H9 (cell line): ENCODE measurements around the gene ERICH4. TPM values are rescaled to one million over a fixed set of nuclear protein-coding genes. Genes with fewer than 3 reads are reported as not detected.

Experiments used
- DNase-seq: peaks from one replicate; pipeline ENCODE4 v3.0.0-alpha.2; 2017
- H2AFZ ChIP-seq: one replicate; pipeline ENCODE4 v1.6.1; 2013; ENCODE audit warnings: mild to moderate bottlenecking, low read length, control low read depth, moderate library complexity
- H2AK5ac ChIP-seq: 2 replicates; pipeline ENCODE4 v1.6.1; 2013; ENCODE audit warnings: low read length, control low read depth, mixed read lengths; ENCODE audit not compliant: insufficient read length
- H2BK120ac ChIP-seq: one replicate; pipeline ENCODE4 v1.6.1; 2013; ENCODE audit warnings: low read depth, mild to moderate bottlenecking, low read length, control low read depth, inconsistent platforms; ENCODE audit not compliant: poor library complexity, severe bottlenecking
- H2BK12ac ChIP-seq: 2 replicates; pipeline ENCODE4 v1.6.1; 2013; ENCODE audit warnings: low read length, control low read depth, mixed read lengths, low read depth; ENCODE audit not compliant: insufficient read length
- H2BK15ac ChIP-seq: 2 replicates; pipeline ENCODE4 v1.6.1; 2013; ENCODE audit warnings: low read depth, low read length, control low read depth
- H2BK20ac ChIP-seq: one replicate; pipeline ENCODE4 v1.6.1; 2013; ENCODE audit warnings: low read depth, mild to moderate bottlenecking, low read length, control low read depth, inconsistent platforms; ENCODE audit not compliant: poor library complexity, severe bottlenecking
- H2BK5ac ChIP-seq: 2 replicates; pipeline ENCODE4 v1.6.1; 2013; ENCODE audit warnings: low read length, control low read depth, mixed read lengths; ENCODE audit not compliant: insufficient read length
- H3K14ac ChIP-seq: 2 replicates; pipeline ENCODE4 v1.6.1; 2013; ENCODE audit warnings: low read length, control low read depth; ENCODE audit not compliant: insufficient read depth
- H3K18ac ChIP-seq: 2 replicates; pipeline ENCODE4 v1.6.1; 2013; ENCODE audit warnings: low read depth, mild to moderate bottlenecking, mixed read lengths, low read length, control low read depth; ENCODE audit not compliant: insufficient read length
- H3K23ac ChIP-seq: 2 replicates; pipeline ENCODE4 v1.6.1; 2013; ENCODE audit warnings: low read length, control low read depth, mixed read lengths, low read depth; ENCODE audit not compliant: insufficient read length
- H3K23me2 ChIP-seq: 2 replicates; pipeline ENCODE4 v1.6.1; 2013; ENCODE audit warnings: low read depth, mild to moderate bottlenecking, mixed read lengths, low read length, control low read depth; ENCODE audit not compliant: insufficient read length, poor library complexity, severe bottlenecking
- H3K27ac ChIP-seq: 2 replicates; pipeline ENCODE4 v1.5.1; 2013; ENCODE audit warnings: low read length, control low read depth, mixed read lengths, low read depth; ENCODE audit not compliant: insufficient read length
- H3K27me3 ChIP-seq: 2 replicates; pipeline ENCODE4 v1.6.1; 2013; ENCODE audit warnings: low read length, control low read depth, inconsistent platforms; ENCODE audit not compliant: insufficient read depth
- H3K4ac ChIP-seq: 2 replicates; pipeline ENCODE4 v1.6.1; 2013; ENCODE audit warnings: low read depth, mild to moderate bottlenecking, control low read depth, inconsistent platforms, low read length, moderate library complexity
- H3K4me1 ChIP-seq: 2 replicates; pipeline ENCODE4 v1.6.1; 2013; ENCODE audit warnings: low read length, control low read depth, inconsistent platforms; ENCODE audit not compliant: insufficient read depth
- H3K4me2 ChIP-seq: 2 replicates; pipeline ENCODE4 v1.6.1; 2013; ENCODE audit warnings: low read length, control low read depth, mixed read lengths; ENCODE audit not compliant: insufficient read length, insufficient read depth
- H3K56ac ChIP-seq: 2 replicates; pipeline ENCODE4 v1.6.1; 2013; ENCODE audit warnings: low read depth, mild to moderate bottlenecking, mixed read lengths, low read length, control low read depth; ENCODE audit not compliant: insufficient read length
- H3K79me1 ChIP-seq: 2 replicates; pipeline ENCODE4 v1.6.1; 2013; ENCODE audit warnings: low read depth, mild to moderate bottlenecking, moderate library complexity, low read length, control low read depth, inconsistent platforms; ENCODE audit not compliant: insufficient read depth, poor library complexity, severe bottlenecking
- H3K79me2 ChIP-seq: 2 replicates; pipeline ENCODE4 v1.6.1; 2013; ENCODE audit warnings: low read length, control low read depth, inconsistent platforms; ENCODE audit not compliant: insufficient read depth
- H3K9ac ChIP-seq: 2 replicates; pipeline ENCODE4 v1.6.1; 2013; ENCODE audit warnings: low read length, control low read depth, mixed read lengths; ENCODE audit not compliant: insufficient read length; ENCODE audit errors: extremely low read depth
- H3K9me3 ChIP-seq: one replicate; pipeline ENCODE4 v1.6.1; 2013; ENCODE audit warnings: low read depth, low read length, inconsistent platforms; ENCODE audit not compliant: control insufficient read depth
- H3T11ph ChIP-seq: one replicate; pipeline ENCODE4 v1.6.1; 2013; ENCODE audit warnings: mild to moderate bottlenecking, low read length, control low read depth, inconsistent platforms
- H4K20me1 ChIP-seq: one replicate; pipeline ENCODE4 v1.6.1; 2013; ENCODE audit not compliant: control insufficient read depth, insufficient read length, insufficient read depth
- H4K5ac ChIP-seq: 2 replicates; pipeline ENCODE4 v1.6.1; 2013; ENCODE audit warnings: low read depth, mild to moderate bottlenecking, mixed read lengths, low read length, control low read depth; ENCODE audit not compliant: insufficient read length
- H4K8ac ChIP-seq: replicated peaks from 2 replicates; pipeline ENCODE4 v1.6.1; 2013; ENCODE audit warnings: low read length, control low read depth, mixed read lengths, low read depth; ENCODE audit not compliant: insufficient read length
- H4K91ac ChIP-seq: 2 replicates; pipeline ENCODE4 v1.6.1; 2013; ENCODE audit warnings: low read depth, mild to moderate bottlenecking, moderate library complexity, mixed read lengths, low read length, control low read depth; ENCODE audit not compliant: insufficient read length
- H3K27ac Mint-ChIP-seq, 3 experiments: 2 replicates in 2 of 3; 3 replicates in 1 of 3; pipeline ENCODE4 v1.8.0; 2020 to 2021; ENCODE audit warnings: mixed read lengths in 3 of 3, mild to moderate bottlenecking in 1 of 3, moderate library complexity in 1 of 3
- H3K27me3 Mint-ChIP-seq: 2 replicates; pipeline ENCODE4 v1.8.0; 2021; ENCODE audit warnings: low read depth, mild to moderate bottlenecking, moderate library complexity, mixed read lengths
- H3K36me3 Mint-ChIP-seq, 3 experiments: 2 replicates in 2 of 3; 3 replicates in 1 of 3; pipeline ENCODE4 v1.8.0; 2020 to 2021; ENCODE audit warnings: low read depth in 3 of 3, mixed read lengths in 3 of 3; ENCODE audit not compliant: insufficient read depth in 1 of 3
- H3K4me1 Mint-ChIP-seq, 2 experiments: 2 replicates each; pipeline ENCODE4 v1.8.0; 2020; ENCODE audit warnings: mixed read lengths in 2 of 2
- H3K4me3 Mint-ChIP-seq, 2 experiments: 2 replicates in 1 of 2; 3 replicates in 1 of 2; pipeline ENCODE4 v1.8.0; 2020 to 2021; ENCODE audit warnings: mild to moderate bottlenecking in 2 of 2, mixed read lengths in 2 of 2, moderate library complexity in 1 of 2
- H3K9me3 Mint-ChIP-seq, 2 experiments: 2 replicates in 1 of 2; 3 replicates in 1 of 2; pipeline ENCODE4 v1.8.0; 2020; ENCODE audit warnings: mild to moderate bottlenecking in 2 of 2, mixed read lengths in 2 of 2, moderate library complexity in 1 of 2
- CTCF ChIP-seq: fragments of 200-600 bp; sonication (generic); conservative IDR thresholded peaks from 3 replicates; pipeline ENCODE4 v1.8.0; 2021; ENCODE audit warnings: antibody characterized with exemption, mild to moderate bottlenecking
- WGBS: extraction: QIAGEN DNeasy Blood & Tissue Kit; methylation state at CpG from one replicate; pipeline ENCODE4 v1.1.7; 2013; ENCODE audit warnings: missing lambda C conversion rate, low lambda C conversion rate, mixed read lengths; ENCODE audit not compliant: insufficient read length; ENCODE audit errors: extremely low coverage; 5-methylcytosine and 5-hydroxymethylcytosine counted together
- total RNA-seq: library from RNA; stranded (reverse); gene quantifications from 2 replicates; pipeline ENCODE4 v1.2.1, GENCODE V29; 2021

ERICH4 gene
- total RNA-seq, 1 experiment from 2014 or later = not detected

GRCh38 chr19:41478875-41479756, 36.2 kb downstream of the ERICH4 start:
- TF ChIP-seq CTCF = no peak
- no peaks in the 10 kb centered on the region for H3K4me1 Mint-ChIP-seq
- H3K27me3 Mint-ChIP-seq = peaks cover 3% of the 10 kb centered on the region; the same call in 1 of the 2 replicates
- H3T11ph ChIP-seq = no peak overlapping the region
- H3K23me2 ChIP-seq = no peaks in the 10 kb centered on the region
- peaks cover 0 to 9% (median 6%) of the 10 kb centered on the region in 3 experiments; a peak in 6 of 7 replicates for H3K36me3 Mint-ChIP-seq
- no peak overlapping the region; a peak in 1 of 5 replicates for H3K4me3 Mint-ChIP-seq
- H3K27ac Mint-ChIP-seq = no peak overlapping the region
- H3K4ac ChIP-seq = no peak overlapping the region
- no peak overlapping the region for H2AFZ ChIP-seq
- peaks cover 70 to 84% of the 10 kb centered on the region in 2 experiments for H3K9me3 Mint-ChIP-seq
- H3K9me3 ChIP-seq = peaks cover 49% of the 10 kb centered on the region
- H3K9ac ChIP-seq = no peak overlapping the region
- H3K27ac ChIP-seq = no peak overlapping the region
- no peaks in the 10 kb centered on the region for H3K79me2 ChIP-seq
- no peak overlapping the region for H4K91ac ChIP-seq
- DNase-seq = no peak
- no peak overlapping the region for H3K56ac ChIP-seq
- no peak overlapping the region for H3K14ac ChIP-seq
- H2AK5ac ChIP-seq = no peak overlapping the region
- H3K27me3 ChIP-seq = no peaks in the 10 kb centered on the region
- no peak overlapping the region for H3K18ac ChIP-seq
- H2BK12ac ChIP-seq = no peak overlapping the region
- no peak overlapping the region for H3K23ac ChIP-seq
- H2BK15ac ChIP-seq = no peak overlapping the region
- H4K5ac ChIP-seq = no peak overlapping the region
- H4K8ac ChIP-seq = no peak overlapping the region
- no peak overlapping the region for H2BK20ac ChIP-seq
- H4K20me1 ChIP-seq = no peaks in the 10 kb centered on the region
- H3K79me1 ChIP-seq = no peaks in the 10 kb centered on the region
- no peak overlapping the region for H2BK5ac ChIP-seq
- H3K4me1 ChIP-seq = no peaks in the 10 kb centered on the region
- no CpG with 5 or more reads among the region's 15 CpGs for WGBS
- H2BK120ac ChIP-seq = no peak overlapping the region
- no peak overlapping the region for H3K4me2 ChIP-seq
